H1 (cell line): ENCODE results near the gene C22orf31. TPM values are rescaled to one million over a fixed set of nuclear protein-coding genes. Genes with fewer than 3 reads are reported as not detected.

ENCODE experiments used
- ASH2L ChIP-seq: fragments of 200-600, 300-600 bp; sonication (generic); IDR thresholded peaks from one replicate; pipeline ENCODE4 v1.7.1; 2017; ENCODE audit warnings: low read length
- polyA plus RNA-seq, 7 experiments: library from polyadenylated mRNA; depleted of rRNA in 3 of 7; stranded (reverse) in 5 of 7; unstranded in 2 of 7; fragments of >200 nt in 5 of 7; fragments of 200-250 nt in 2 of 7; gene quantifications; 1 replicate in 5 of 7; 2 replicates in 1 of 7; 4 replicates in 1 of 7; pipeline versions ENCODE4 v1.2.1 to v1.2.3, GENCODE V29; 2011 to 2013; ENCODE audit warnings: missing spikeins in 2 of 7, mixed read lengths in 2 of 7
- total RNA-seq: library from RNA; stranded (reverse); fragmentation: NEBNext Ultra II Directional; extraction: Animal tissue kit (Norgen Biotek cat#: 25700); gene quantifications from 2 replicates; pipeline ENCODE4 v1.2.1, GENCODE V29; 2021
- TF ChIP-seq, protein P1 (sequence below): fragments of 300-600 bp; sonication (generic); IDR thresholded peaks from 2 replicates; pipeline ENCODE4 v1.7.1; 2012; ENCODE audit warnings: low read length, moderate library complexity, mild to moderate bottlenecking, inconsistent platforms; ENCODE audit not compliant: insufficient replicate concordance

C22orf31 gene
- total and polyA plus RNA-seq, 2 of the 8 experiments (the other 6 are each of a cell fraction or from before 2014, with no cell fraction given): not detected

DNA sequence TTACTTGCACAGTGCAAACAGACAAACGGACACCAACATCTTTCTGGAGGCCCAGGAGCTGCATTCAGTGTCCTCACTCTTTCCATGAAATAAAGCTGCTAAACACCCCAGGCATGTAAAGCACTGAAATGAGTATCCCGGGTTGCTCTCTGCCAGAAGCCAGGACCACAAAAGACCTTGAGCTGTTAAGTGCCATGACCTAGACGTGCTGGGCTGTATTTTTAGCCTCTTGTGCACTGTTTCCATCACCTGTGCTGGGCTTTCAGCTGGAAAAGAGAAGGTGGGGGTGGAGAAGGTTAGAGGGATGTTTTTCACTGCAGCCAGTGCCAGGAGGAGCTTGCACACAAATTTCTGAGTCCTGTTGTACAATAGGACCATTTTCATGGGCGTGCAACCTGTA, 7.8 kb upstream of the C22orf31 start (continued):
- TF ChIP-seq ASH2L: no peak
- TF ChIP-seq, protein P1, sequence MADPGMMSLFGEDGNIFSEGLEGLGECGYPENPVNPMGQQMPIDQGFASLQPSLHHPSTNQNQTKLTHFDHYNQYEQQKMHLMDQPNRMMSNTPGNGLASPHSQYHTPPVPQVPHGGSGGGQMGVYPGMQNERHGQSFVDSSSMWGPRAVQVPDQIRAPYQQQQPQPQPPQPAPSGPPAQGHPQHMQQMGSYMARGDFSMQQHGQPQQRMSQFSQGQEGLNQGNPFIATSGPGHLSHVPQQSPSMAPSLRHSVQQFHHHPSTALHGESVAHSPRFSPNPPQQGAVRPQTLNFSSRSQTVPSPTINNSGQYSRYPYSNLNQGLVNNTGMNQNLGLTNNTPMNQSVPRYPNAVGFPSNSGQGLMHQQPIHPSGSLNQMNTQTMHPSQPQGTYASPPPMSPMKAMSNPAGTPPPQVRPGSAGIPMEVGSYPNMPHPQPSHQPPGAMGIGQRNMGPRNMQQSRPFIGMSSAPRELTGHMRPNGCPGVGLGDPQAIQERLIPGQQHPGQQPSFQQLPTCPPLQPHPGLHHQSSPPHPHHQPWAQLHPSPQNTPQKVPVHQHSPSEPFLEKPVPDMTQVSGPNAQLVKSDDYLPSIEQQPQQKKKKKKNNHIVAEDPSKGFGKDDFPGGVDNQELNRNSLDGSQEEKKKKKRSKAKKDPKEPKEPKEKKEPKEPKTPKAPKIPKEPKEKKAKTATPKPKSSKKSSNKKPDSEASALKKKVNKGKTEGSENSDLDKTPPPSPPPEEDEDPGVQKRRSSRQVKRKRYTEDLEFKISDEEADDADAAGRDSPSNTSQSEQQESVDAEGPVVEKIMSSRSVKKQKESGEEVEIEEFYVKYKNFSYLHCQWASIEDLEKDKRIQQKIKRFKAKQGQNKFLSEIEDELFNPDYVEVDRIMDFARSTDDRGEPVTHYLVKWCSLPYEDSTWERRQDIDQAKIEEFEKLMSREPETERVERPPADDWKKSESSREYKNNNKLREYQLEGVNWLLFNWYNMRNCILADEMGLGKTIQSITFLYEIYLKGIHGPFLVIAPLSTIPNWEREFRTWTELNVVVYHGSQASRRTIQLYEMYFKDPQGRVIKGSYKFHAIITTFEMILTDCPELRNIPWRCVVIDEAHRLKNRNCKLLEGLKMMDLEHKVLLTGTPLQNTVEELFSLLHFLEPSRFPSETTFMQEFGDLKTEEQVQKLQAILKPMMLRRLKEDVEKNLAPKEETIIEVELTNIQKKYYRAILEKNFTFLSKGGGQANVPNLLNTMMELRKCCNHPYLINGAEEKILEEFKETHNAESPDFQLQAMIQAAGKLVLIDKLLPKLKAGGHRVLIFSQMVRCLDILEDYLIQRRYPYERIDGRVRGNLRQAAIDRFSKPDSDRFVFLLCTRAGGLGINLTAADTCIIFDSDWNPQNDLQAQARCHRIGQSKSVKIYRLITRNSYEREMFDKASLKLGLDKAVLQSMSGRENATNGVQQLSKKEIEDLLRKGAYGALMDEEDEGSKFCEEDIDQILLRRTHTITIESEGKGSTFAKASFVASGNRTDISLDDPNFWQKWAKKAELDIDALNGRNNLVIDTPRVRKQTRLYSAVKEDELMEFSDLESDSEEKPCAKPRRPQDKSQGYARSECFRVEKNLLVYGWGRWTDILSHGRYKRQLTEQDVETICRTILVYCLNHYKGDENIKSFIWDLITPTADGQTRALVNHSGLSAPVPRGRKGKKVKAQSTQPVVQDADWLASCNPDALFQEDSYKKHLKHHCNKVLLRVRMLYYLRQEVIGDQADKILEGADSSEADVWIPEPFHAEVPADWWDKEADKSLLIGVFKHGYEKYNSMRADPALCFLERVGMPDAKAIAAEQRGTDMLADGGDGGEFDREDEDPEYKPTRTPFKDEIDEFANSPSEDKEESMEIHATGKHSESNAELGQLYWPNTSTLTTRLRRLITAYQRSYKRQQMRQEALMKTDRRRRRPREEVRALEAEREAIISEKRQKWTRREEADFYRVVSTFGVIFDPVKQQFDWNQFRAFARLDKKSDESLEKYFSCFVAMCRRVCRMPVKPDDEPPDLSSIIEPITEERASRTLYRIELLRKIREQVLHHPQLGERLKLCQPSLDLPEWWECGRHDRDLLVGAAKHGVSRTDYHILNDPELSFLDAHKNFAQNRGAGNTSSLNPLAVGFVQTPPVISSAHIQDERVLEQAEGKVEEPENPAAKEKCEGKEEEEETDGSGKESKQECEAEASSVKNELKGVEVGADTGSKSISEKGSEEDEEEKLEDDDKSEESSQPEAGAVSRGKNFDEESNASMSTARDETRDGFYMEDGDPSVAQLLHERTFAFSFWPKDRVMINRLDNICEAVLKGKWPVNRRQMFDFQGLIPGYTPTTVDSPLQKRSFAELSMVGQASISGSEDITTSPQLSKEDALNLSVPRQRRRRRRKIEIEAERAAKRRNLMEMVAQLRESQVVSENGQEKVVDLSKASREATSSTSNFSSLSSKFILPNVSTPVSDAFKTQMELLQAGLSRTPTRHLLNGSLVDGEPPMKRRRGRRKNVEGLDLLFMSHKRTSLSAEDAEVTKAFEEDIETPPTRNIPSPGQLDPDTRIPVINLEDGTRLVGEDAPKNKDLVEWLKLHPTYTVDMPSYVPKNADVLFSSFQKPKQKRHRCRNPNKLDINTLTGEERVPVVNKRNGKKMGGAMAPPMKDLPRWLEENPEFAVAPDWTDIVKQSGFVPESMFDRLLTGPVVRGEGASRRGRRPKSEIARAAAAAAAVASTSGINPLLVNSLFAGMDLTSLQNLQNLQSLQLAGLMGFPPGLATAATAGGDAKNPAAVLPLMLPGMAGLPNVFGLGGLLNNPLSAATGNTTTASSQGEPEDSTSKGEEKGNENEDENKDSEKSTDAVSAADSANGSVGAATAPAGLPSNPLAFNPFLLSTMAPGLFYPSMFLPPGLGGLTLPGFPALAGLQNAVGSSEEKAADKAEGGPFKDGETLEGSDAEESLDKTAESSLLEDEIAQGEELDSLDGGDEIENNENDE: no peak
